HL-60/S4 treated with retinoic acid at 250 ng/mL for 4 days and 3 days (cell line): ENCODE data around the gene RBPJ.

Experiments
- in situ Hi-C: fragments of 300-500 bp; cut with MboI; formaldehyde crosslinking; loops from 2 replicates; pipeline ENCODE4 v1.7.0; 2022; ENCODE audit warnings: low sequenced_read_pairs

RBPJ gene

GRCh38 chr4:26476545-26476944 is 155.7 kb downstream of the RBPJ start:
- in situ Hi-C loops = no loop called here

DNA sequence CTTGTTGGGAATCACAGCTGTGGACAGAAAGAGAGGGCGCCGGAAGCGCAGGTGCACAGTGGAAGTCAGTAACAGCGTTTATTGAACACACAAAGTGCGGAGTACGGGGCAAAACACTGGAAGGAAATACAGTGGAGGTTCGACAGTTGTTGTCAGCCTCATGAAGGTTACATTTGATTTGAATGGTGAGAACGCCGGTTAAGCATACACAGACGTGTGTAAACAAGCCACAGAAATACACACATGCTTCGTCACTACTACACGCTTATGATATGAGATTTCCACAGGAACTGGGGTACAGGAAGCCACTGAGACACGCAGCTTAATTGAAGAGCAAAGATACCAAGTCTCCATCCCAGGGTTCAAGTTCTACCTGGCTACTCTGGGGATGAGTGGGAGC is 157.5 kb downstream of the RBPJ start:
- in situ Hi-C loops = no loop called here

DNA sequence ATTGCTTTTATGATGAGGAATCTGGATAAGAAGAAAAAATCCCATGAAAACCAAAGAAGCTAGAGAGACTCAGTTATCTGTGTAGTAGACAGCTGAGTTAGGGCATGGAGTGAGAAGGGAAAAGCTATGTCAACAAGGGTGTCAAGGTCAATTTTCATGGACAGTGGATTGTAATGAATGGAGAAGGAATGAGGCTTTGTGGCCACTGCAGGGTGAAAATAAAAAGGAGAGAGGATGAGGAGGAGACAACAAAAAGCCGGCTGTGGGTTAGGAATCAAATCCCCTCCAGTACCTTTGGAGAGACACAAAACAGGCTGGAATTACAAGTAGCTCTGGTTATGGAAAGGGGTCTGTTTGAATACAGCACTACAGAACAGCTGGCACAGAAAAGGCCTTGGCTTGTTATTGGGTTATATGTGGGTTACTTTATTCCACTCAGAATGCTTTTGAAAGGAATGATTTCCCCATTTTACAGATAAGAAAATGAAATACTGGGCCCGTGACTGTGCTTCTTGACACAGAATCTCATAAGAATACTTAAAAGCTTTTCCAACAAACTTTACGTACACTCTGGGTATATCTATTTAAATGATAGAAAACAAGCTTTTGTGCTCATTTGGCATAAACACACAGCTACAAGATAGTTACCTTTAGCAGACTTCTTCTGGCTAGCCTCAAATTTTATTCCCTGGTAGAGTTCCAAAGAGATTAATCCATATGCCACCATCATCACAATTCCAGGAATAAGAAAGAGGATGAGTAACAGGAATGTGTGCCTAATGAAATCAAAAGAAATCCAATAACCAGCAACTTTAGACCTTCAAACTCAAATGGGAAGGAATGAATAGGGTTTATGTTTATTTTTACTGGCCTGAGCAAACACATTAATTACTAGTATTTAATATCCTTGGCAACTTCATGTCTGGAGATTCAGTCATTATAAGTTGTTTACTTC is 162.0 kb downstream of the RBPJ start:
- in situ Hi-C loops = no loop called here

DNA sequence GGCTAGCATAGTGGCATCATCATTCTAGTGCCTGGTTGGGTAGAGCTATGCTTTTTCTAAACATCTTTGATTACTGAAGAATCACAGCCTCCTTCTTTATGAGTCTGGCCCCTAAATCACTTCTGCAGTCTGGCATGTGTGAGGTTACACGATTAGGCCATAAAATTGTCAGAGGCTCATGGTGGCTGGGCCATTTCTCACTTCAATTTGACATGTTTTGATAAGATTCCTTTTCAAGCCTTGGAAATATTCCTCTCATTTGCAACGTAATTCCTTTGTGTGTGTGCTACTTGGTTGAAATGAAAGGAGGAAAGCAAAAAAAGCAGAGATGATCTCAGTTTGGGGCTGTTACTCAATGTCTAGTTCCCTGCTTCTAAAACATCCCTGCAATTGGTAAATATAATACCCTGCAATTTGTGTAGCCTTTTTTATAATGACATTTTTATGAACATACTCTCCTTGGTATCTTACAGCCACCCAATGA is 163.3 kb downstream of the RBPJ start:
- in situ Hi-C loops = no loop called here

GRCh38 chr4:26484516-26484915 is 163.7 kb downstream of the RBPJ start:
- in situ Hi-C loops = no loop called here
